KOPT-K1 (cell line): Measurements from ENCODE around the gene NUMB.

ENCODE experiments used
- H3K27ac ChIP-seq: fragments of 200-600 bp; sonication (generic); 2 replicates; pipeline ENCODE4 v1.5.1; 2016; ENCODE audit warnings: antibody characterized with exemption, mild to moderate bottlenecking, low read depth, low read length; ENCODE audit not compliant: poor library complexity, severe bottlenecking
- H3K36me3 ChIP-seq: fragments of 200-600 bp; sonication (generic); 2 replicates; pipeline ENCODE4 v1.5.1; 2017; ENCODE audit warnings: antibody characterized with exemption, mild to moderate bottlenecking, low read length, moderate library complexity; ENCODE audit not compliant: insufficient read depth
- H3K9me3 ChIP-seq: fragments of 200-600 bp; sonication (generic); 2 replicates; pipeline ENCODE4 v1.5.1; 2017; ENCODE audit warnings: antibody characterized with exemption, low read length, mild to moderate bottlenecking; ENCODE audit not compliant: insufficient read depth, poor library complexity, severe bottlenecking

The NUMB gene

GRCh38 chr14:73263606-73264005 lies 194.7 kb downstream of the NUMB start:
- Histone ChIP-seq H3K9me3 (no peaks in the 10 kb centered on the region), H3K27ac (no peak overlapping the region), H3K36me3 (no peaks in the 10 kb centered on the region)

GRCh38 chr14:73262427-73263183 lies 195.7 kb downstream of the NUMB start:
- Histone ChIP-seq H3K36me3 (no peaks in the 10 kb centered on the region), H3K27ac (no peak overlapping the region), H3K9me3 (no peaks in the 10 kb centered on the region)

GRCh38 chr14:73261520-73262426 lies 196.6 kb downstream of the NUMB start:
- Histone ChIP-seq H3K27ac (no peak overlapping the region), H3K36me3 (no peaks in the 10 kb centered on the region), H3K9me3 (no peaks in the 10 kb centered on the region)

GRCh38 chr14:73261075-73261474 lies 197.3 kb downstream of the NUMB start:
- no peaks in the 10 kb centered on the region for H3K36me3 ChIP-seq
- no peaks in the 10 kb centered on the region for H3K9me3 ChIP-seq
- no peak overlapping the region for H3K27ac ChIP-seq

- H3K36me3 ChIP-seq = no peaks in the 10 kb centered on the region
- no peaks in the 10 kb centered on the region for H3K9me3 ChIP-seq
- no peak overlapping the region for H3K27ac ChIP-seq
Measured at GRCh38 chr14:73260574-73260973, 197.8 kb downstream of the NUMB start.

GRCh38 chr14:73259837-73260236 lies 198.5 kb downstream of the NUMB start:
- H3K27ac ChIP-seq = no peak overlapping the region
- no peaks in the 10 kb centered on the region for H3K9me3 ChIP-seq
- H3K36me3 ChIP-seq = no peaks in the 10 kb centered on the region

- H3K9me3 ChIP-seq = no peaks in the 10 kb centered on the region
- no peaks in the 10 kb centered on the region for H3K36me3 ChIP-seq
- H3K27ac ChIP-seq = no peak overlapping the region
Measured at GRCh38 chr14:73258845-73259611, 199.3 kb downstream of the NUMB start.

GRCh38 chr14:73258076-73258475 lies 200.3 kb downstream of the NUMB start:
- Histone ChIP-seq H3K36me3 (no peaks in the 10 kb centered on the region), H3K9me3 (no peaks in the 10 kb centered on the region), H3K27ac (no peak overlapping the region)

GRCh38 chr14:73255693-73256225 lies 202.6 kb downstream of the NUMB start:
- Histone ChIP-seq H3K36me3 (no peaks in the 10 kb centered on the region), H3K9me3 (no peaks in the 10 kb centered on the region), H3K27ac (no peak overlapping the region)

GRCh38 chr14:73255005-73255400 lies 203.3 kb downstream of the NUMB start:
- no peaks in the 10 kb centered on the region for H3K9me3 ChIP-seq
- no peaks in the 10 kb centered on the region for H3K36me3 ChIP-seq
- H3K27ac ChIP-seq = no peak overlapping the region

- H3K36me3 ChIP-seq = no peaks in the 10 kb centered on the region
- H3K9me3 ChIP-seq = no peaks in the 10 kb centered on the region
- no peak overlapping the region for H3K27ac ChIP-seq
Measured at GRCh38 chr14:73254247-73255004, 203.9 kb downstream of the NUMB start.

GRCh38 chr14:73253721-73254120 lies 204.6 kb downstream of the NUMB start:
- no peaks in the 10 kb centered on the region for H3K9me3 ChIP-seq
- H3K36me3 ChIP-seq = no peaks in the 10 kb centered on the region
- H3K27ac ChIP-seq = no peak overlapping the region

- Histone ChIP-seq H3K36me3 (no peaks in the 10 kb centered on the region), H3K9me3 (no peaks in the 10 kb centered on the region), H3K27ac (no peak overlapping the region)
Measured at GRCh38 chr14:73253323-73253610, 205.1 kb downstream of the NUMB start.

- Histone ChIP-seq H3K36me3 (no peaks in the 10 kb centered on the region), H3K27ac (no peak overlapping the region), H3K9me3 (no peaks in the 10 kb centered on the region)
Measured at GRCh38 chr14:73252491-73253322, 205.6 kb downstream of the NUMB start.
